Activated T-cell treated with anti-CD3 and anti-CD28 coated beads, Interleukin-2, amount 50 U/mL, for 72 hours (primary cell): Measurements from ENCODE around the gene GINS2. TPM values are rescaled to one million over a fixed set of nuclear protein-coding genes. Genes with fewer than 3 reads are reported as not detected.

ENCODE experiments used
- ATAC-seq, 2 donors: fragments of 150-1000 bp; cut with Tn5 transposase; replicated peaks in 1 of 2; 2 replicates each; pipeline ENCODE4 v1.10.0; 2021; ENCODE audit warnings: moderate library complexity in 2 of 2, mild to moderate bottlenecking in 1 of 2
- DNase-seq, 2 donors: peaks; one replicate each; pipeline ENCODE4 v3.0.0; 2021 to 2022; ENCODE audit warnings: mixed read lengths in 1 of 2
- H3K27ac Mint-ChIP-seq: one replicate; pipeline ENCODE4 v1.8.0; 2022; ENCODE audit warnings: mild to moderate bottlenecking, moderate library complexity, mixed read lengths
- H3K27me3 Mint-ChIP-seq: one replicate; pipeline ENCODE4 v1.8.0; 2022; ENCODE audit warnings: low read depth, mixed read lengths
- H3K36me3 Mint-ChIP-seq, 2 donors: one replicate each; pipeline ENCODE4 v1.8.0; 2022; ENCODE audit warnings: mixed read lengths in 2 of 2, mild to moderate bottlenecking in 1 of 2; ENCODE audit not compliant: insufficient read depth in 2 of 2
- H3K4me1 Mint-ChIP-seq: one replicate; pipeline ENCODE4 v1.8.0; 2022; ENCODE audit warnings: low read depth, mixed read lengths
- H3K4me3 Mint-ChIP-seq, 2 donors: one replicate each; pipeline ENCODE4 v1.8.0; 2022; ENCODE audit warnings: mild to moderate bottlenecking in 2 of 2, mixed read lengths in 2 of 2, moderate library complexity in 2 of 2
- H3K9me3 Mint-ChIP-seq, 2 donors: one replicate each; pipeline ENCODE4 v1.8.0; 2022; ENCODE audit warnings: mixed read lengths in 2 of 2
- total RNA-seq, 2 donors: library from RNA; stranded (reverse); gene quantifications; one replicate each; pipeline ENCODE4 v1.2.3, GENCODE V29; 2022

The GINS2 gene
- total RNA-seq, 2 donors from 2014 or later, result 32.6 to 55.6 TPM

DNA sequence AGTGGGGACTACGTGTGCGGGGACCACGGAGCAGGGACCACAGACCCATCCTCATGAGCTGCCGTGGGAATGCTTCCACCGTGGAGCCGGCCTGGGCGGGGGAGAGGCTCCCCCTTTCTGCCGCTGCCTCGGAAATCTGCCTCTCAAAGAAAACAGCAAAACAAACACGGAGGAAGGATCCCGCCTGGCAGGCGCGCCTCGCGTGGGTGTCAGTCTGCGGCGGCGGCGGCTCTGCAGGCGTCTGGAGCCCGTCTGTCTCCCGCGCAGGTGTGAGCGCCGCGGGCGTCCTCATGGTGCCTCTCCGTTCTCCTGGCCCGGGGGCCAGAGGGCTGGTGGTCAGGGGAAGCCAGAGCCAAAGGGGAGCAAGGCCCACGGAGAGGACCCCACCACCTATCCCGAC, 48.2 kb downstream of the GINS2 start:
- H3K9me3 Mint-ChIP-seq, result no peaks in the 10 kb centered on the region
- no peaks in the 10 kb centered on the region for H3K36me3 Mint-ChIP-seq
- no peaks in the 10 kb centered on the region for H3K27me3 Mint-ChIP-seq
- ATAC-seq, result no peak
- H3K4me3 Mint-ChIP-seq, result no peak overlapping the region
- H3K27ac Mint-ChIP-seq, result no peak overlapping the region
- peaks cover 13% of the 10 kb centered on the region for H3K4me1 Mint-ChIP-seq
- DNase-seq, result no peak

DNA sequence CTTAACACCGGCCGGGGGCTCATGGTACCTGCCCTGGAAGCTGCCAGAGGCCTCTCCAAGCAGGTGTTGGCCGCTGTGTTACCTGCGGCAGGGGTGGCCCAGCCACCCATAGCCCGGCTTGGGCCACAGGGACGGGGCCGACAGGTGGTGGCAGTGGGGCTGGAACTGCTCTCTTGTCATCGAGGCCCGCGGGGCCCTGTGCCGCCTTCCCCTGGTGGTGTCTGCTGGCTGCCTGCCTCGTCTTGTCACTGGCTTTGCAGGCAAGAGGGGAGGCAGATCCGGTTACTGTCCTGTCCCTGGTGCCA, 48.5 kb downstream of the GINS2 start:
- Mint-ChIP-seq H3K27me3 (no peaks in the 10 kb centered on the region), H3K36me3 (no peaks in the 10 kb centered on the region), H3K4me1 (peaks cover 13% of the 10 kb centered on the region), H3K9me3 (no peaks in the 10 kb centered on the region), H3K4me3 (no peak overlapping the region), H3K27ac (no peak overlapping the region)
- no peak for DNase-seq
- no peak for ATAC-seq

DNA sequence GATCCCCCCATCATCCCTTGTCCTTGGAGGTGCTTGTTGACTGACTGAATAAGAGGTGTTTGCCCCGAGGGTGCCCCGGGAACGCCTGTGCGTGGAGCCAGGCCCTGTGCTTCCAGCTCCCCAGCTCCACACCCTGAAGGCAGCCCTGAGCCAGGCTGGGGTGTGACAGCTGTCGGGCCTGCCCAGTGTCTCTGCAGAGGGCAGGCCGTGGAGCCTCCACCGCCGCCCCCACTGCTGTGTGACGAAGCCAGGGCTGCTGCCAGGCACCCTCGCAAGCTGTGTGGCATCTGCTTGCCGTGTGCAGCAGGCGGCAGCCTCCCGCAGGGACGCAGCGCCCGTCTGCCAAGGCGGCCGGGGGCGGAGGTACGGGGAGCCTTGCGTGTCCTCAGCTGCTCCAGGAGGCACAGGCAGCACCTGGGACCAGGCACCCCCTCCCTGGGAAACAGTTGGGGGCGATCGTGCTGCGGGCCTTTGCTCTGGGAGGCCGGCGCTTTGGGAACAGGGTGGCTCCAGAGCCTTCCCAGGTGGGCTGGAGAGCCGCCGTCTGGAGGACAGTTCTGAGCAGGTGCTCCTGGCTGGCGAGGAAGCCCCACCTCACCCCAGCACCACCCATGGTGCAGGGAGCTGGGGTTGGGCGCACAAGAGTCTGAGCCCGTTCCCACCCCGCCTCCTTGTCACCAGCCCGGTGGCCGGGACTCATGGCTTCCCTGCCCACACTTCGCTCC, 49.1 kb downstream of the GINS2 start:
- ATAC-seq (no peak), DNase-seq (no peak)
- Mint-ChIP-seq H3K36me3 (no peaks in the 10 kb centered on the region), H3K9me3 (no peaks in the 10 kb centered on the region), H3K27me3 (no peaks in the 10 kb centered on the region), H3K27ac (no peak overlapping the region), H3K4me3 (no peak overlapping the region), H3K4me1 (peaks cover 8% of the 10 kb centered on the region)

DNA sequence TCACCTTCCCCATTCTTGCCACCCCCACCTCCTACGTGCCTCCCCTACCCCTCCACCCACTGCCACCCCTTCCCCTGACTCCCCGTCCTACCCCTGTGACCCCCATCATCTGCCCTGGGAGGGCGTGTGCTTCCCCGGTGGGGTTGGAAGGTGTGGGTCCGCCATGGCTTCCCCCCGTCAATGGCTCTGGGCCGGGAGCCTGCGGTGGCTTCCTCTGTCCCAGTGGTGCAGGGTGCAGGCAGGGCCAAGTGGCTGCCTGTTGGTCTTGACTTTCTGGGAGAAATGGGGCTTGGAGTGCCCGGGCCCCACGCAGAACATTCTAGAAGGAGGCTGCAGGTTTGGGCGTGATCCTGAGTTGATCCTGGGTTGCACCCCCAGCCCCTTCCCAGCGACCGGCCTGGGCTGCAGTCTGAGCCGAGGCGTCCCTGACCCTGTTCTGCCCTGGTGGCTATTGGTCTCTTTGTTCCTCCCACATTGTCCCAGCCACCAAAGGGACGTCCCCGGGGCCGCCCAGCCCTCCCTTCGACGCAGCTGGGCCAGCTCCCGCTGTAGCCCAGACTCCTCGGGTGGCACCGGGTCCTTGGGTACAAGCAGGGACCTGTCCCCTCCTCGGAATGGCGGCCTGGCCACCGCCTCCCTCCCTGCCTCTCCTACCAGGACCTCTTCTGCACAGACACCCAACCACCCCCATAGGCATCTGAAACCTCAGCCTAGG, 49.9 kb downstream of the GINS2 start:
- Mint-ChIP-seq H3K4me3 (no peak overlapping the region), H3K36me3 (no peaks in the 10 kb centered on the region), H3K27ac (no peak overlapping the region), H3K27me3 (no peaks in the 10 kb centered on the region), H3K4me1 (no peaks in the 10 kb centered on the region), H3K9me3 (no peaks in the 10 kb centered on the region)
- DNase-seq, result no peak
- ATAC-seq, result no peak

DNA sequence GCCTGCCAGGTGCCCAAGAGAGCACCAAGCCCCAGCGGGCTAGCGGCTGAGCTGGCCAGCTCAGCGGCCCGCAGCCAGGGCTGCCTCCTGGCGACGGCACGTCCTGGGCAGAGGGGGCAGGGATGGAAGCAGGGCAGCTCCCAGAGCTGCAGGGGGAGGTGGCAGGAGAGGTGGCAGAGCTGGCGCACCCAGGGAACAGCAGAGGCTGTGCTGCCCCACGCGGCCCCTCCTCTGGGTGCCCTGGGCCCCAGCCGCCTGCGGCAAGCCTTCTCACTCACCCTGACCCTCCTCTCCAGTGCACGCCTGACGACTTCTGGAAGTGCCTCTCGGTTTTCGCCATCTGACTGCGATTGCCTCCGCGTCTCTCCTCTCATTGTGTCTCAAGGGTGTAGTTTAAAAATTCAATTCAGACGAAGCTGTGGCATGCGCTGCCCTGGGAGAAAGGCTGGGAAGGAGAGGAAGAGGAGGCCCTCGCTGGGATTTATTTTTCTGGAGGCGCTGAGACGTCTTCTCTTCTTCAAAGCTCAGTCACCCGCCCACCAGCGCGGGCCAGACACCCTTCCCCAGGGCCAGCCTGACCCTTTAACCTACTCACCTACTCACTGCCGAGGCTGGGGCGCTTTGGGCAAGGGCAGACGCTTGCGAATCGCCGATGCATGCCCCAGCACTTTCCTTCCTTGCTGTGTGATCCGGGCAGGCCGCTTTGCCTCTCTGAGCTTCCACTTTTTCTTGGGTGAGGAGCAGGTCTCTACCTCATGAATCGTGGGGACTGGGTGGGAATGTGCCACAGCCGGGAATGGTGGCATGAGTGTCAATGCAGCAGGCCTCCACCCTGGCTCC, 50.7 kb downstream of the GINS2 start:
- no peaks in the 10 kb centered on the region for H3K36me3 Mint-ChIP-seq
- no peak overlapping the region for H3K4me3 Mint-ChIP-seq
- no peaks in the 10 kb centered on the region for H3K9me3 Mint-ChIP-seq
- DNase-seq (no peak), ATAC-seq (no peak)
- H3K27ac Mint-ChIP-seq, result no peak overlapping the region
- no peaks in the 10 kb centered on the region for H3K27me3 Mint-ChIP-seq
- no peaks in the 10 kb centered on the region for H3K4me1 Mint-ChIP-seq

DNA sequence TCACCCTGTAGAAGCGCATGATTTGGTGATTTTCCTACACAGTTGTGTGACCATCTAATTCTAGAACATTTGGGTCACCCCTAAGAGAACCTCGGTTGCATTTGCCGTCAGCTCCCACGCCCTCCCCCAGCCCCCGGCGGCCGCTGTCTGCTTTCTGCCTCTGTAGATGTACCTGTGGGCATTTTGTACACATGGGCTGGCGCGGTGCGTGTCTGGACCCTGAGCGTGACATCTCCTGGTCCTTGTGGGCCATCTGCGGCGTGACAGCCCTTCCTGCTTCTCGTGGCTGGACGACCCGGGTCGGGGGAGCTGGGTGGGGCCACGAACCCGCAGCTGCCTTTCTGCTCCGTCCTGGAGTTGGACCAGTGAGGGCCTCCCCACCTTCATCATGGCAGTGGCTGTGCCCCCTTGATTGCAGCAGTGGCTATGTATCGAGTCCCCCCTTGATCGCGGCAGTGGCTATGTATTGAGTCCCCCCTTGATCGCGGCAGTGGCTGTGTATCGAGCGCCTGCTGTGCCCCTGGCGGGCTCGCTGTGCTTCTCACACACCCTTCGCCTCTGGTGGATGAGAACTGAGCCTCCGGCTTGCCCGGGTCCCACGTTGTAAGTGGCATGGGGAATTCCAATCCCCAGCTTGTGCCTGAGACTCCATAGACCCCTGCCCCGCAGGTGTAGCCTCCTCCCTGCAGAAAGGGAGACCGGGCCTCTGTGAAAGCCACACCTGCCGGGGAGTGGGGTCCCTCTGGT, 51.5 kb downstream of the GINS2 start:
- Mint-ChIP-seq H3K36me3 (no peaks in the 10 kb centered on the region), H3K4me3 (no peak overlapping the region), H3K27me3 (no peaks in the 10 kb centered on the region), H3K9me3 (no peaks in the 10 kb centered on the region), H3K4me1 (no peaks in the 10 kb centered on the region), H3K27ac (no peak overlapping the region)
- ATAC-seq, result no peak
- no peak for DNase-seq

DNA sequence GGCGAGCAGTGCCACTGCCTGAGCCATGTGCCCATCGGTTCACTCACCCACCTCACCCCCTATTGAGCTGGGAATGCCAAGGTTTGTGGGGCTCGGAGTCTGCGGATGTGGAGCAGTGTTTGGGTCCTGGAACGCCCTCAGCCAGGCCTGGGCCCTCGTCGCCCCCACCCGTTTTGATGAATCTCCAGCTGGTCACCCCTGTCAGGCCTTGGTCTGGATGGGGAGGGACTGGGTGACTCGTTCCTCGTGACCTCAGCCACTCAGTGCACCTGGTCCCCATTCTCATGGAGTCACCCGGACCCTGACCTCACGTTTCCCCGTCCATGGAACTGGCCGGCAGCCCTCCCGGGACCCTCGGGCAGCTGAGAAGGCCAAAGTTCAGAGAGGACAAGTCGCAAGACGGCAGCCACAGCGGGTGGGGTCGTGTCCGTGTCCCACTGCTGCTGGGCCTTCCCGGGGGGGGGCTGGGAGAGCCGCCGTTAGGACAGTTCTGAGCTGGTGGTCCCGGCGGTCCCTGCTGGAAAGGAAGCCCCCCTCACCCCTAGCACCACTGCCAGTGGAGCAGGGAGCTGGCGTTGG, 52.4 kb downstream of the GINS2 start:
- no peaks in the 10 kb centered on the region for H3K36me3 Mint-ChIP-seq
- DNase-seq, result no peak
- no peak overlapping the region for H3K27ac Mint-ChIP-seq
- no peak overlapping the region for H3K4me3 Mint-ChIP-seq
- no peaks in the 10 kb centered on the region for H3K4me1 Mint-ChIP-seq
- H3K27me3 Mint-ChIP-seq, result no peaks in the 10 kb centered on the region
- no peaks in the 10 kb centered on the region for H3K9me3 Mint-ChIP-seq
- no peak for ATAC-seq

DNA sequence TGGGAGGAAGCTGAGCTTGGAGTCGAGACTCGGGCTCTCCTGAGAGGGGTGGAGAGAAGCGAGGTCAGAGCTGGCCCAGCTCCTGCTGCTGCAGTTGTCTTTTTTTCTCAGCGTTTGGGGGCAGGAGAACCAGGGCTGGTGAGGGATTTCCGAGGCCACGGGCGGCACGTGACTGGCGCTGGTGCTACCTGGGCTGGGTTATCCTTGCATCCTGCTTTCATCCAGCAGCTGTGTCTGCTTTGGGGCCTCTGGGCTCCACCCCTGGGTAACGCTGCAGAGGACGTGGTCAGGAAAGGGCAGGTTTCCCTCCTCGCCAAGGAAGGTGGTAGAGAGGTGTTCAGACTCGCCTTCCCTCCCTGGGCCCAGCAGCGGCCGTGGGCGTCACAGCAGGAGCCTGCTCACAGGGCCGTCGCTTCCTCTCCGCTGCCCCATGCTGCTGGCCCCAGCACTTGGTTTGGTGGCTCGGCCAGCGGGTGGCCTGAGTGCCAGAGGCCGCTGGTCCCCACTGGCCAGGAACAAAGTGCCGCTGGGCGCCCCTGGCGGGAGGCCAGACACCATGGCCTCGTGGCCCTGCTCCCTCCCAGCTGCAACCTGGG, 53.1 kb downstream of the GINS2 start:
- no peak overlapping the region for H3K4me3 Mint-ChIP-seq
- H3K36me3 Mint-ChIP-seq, result no peaks in the 10 kb centered on the region

DNA sequence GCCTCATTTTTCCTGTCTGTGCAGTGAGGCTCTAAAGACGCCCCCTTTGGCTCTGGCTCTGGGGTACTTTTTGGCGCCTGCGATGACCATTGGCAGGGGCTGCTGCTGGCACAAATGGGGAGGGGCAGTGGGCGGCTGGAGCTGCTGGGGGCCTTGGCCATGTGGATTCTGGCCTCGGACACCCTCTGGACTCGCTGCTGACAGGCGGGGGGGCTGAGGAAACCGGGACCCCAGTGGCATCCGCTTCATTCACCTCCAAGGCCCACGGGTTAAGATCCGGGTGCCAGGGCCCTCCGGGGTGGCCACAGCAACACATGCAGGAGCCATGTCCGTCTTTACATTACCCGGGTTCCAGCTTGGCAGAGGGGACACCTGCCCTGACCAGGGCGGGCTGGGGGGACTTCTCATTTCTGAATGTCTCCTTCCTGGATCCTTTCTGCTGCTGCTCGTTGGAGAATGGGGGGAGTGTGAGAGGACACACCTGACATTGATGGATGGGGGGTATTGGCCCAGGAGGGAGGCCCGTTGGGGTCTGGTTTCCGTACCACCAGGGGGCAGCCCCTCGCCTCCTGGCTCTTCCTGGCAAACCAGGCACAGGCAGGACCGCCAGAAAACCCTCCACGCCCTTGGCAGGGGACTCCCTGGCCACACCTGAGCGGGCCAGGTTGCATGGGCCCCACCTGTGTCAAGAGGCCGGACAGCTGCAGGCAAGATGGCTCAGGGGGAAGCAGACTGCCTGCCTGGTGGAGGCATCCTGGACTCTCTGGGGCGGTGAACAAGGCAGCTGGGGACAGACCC, 53.8 kb downstream of the GINS2 start:
- H3K4me3 Mint-ChIP-seq, result no peak overlapping the region
- no peak for DNase-seq
- H3K4me1 Mint-ChIP-seq, result no peaks in the 10 kb centered on the region
- ATAC-seq, result no peak
- no peaks in the 10 kb centered on the region for H3K27me3 Mint-ChIP-seq
- H3K36me3 Mint-ChIP-seq, result no peaks in the 10 kb centered on the region
- peaks cover 0 to 2% of the 10 kb centered on the region in 2 donors for H3K9me3 Mint-ChIP-seq
- no peak overlapping the region for H3K27ac Mint-ChIP-seq

More for the DNA sequence above, 53.1 kb downstream of the GINS2 start:
- no peak for DNase-seq
- ATAC-seq, result no peak
- Mint-ChIP-seq H3K27ac (no peak overlapping the region), H3K4me1 (no peaks in the 10 kb centered on the region), H3K27me3 (no peaks in the 10 kb centered on the region), H3K9me3 (no peaks in the 10 kb centered on the region)

DNA sequence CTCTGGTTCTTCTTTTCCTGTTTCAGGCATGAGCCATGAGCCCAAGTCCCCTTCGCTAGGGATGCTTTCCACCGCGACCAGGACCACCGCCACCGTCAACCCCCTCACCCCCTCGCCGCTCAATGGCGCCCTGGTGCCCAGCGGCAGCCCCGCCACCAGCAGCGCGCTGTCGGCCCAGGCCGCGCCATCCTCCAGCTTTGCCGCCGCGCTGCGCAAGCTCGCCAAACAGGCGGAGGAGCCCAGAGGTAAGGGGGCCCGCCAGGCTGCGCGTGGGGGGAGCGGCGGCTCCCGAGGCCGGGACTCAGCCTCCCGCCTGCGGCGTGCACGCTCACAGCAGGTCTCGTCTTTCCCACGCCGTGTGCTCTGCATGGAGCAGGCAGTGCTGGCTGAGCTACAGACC, 54.9 kb downstream of the GINS2 start:
- H3K9me3 Mint-ChIP-seq, result peaks cover 0 to 5% of the 10 kb centered on the region in 2 donors
- DNase-seq (no peak), ATAC-seq (no peak)
- H3K27me3 Mint-ChIP-seq, result no peaks in the 10 kb centered on the region
- H3K27ac Mint-ChIP-seq, result no peak overlapping the region
- H3K4me3 Mint-ChIP-seq, result no peak overlapping the region
- peaks cover under 1% of the 10 kb centered on the region for H3K4me1 Mint-ChIP-seq
- peaks cover 4% of the 10 kb centered on the region in 2 donors for H3K36me3 Mint-ChIP-seq

DNA sequence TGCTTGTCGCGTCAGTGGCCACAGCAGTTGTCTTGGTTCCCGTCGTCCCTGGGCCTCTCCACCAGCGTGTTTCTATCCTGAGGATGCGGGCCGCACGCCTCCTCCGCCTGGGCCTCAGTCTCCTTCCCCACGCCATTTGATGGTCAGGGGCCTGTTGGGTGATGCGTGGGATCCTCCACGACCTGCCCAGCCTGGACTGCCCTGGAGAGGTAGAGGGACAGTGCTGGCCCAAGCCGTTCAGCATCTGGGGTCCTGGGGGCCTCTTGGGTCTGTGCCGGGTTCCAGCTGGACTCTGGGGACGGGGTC, 55.4 kb downstream of the GINS2 start:
- H3K4me3 Mint-ChIP-seq, result no peak overlapping the region
- DNase-seq (no peak), ATAC-seq (no peak)
- H3K4me1 Mint-ChIP-seq, result peaks cover 5% of the 10 kb centered on the region
- H3K36me3 Mint-ChIP-seq, result peaks cover 4% of the 10 kb centered on the region in 2 donors
- peaks cover 0 to 5% of the 10 kb centered on the region in 2 donors for H3K9me3 Mint-ChIP-seq
- H3K27me3 Mint-ChIP-seq, result no peaks in the 10 kb centered on the region
- no peak overlapping the region for H3K27ac Mint-ChIP-seq
